IPS DF 4.7 (cell line): ENCODE data around the gene GAS1.

Experiments
- DNase-seq: peaks from one replicate; pipeline ENCODE4 v3.0.0-alpha.2; 2013; ENCODE audit warnings: low spot score; ENCODE audit errors: extremely low read depth

Gene GAS1

GRCh38 chr9:86926145-86926544, 21.2 kb downstream of the GAS1 start:
- DNase-seq, result no peak

GRCh38 chr9:86925686-86926085, 21.6 kb downstream of the GAS1 start:
- DNase-seq, result no peak

DNA sequence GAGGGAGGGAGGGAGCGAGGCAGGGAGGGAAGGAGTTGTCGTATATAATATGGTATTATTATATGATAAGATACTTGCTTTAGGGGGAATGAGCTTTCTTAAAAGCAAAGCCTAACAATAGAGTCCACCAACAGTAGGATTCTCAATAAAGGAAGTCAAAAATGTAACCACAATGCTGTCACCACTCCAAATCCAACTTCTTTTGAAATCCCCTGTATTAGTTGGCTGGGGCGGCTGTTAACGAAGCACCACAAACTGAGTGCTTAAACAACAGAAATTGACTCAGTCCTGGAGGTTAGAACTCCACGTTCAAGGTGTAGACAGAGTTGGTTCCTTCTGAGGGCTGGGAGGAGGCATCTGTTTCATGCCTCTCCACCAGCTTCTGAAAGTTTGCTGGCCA, 23.1 kb downstream of the GAS1 start:
- DNase-seq, result no peak

- DNase-seq, result no peak
These were observed 26.0 kb downstream of the GAS1 start for GRCh38 chr9:86921151-86921923.

DNA sequence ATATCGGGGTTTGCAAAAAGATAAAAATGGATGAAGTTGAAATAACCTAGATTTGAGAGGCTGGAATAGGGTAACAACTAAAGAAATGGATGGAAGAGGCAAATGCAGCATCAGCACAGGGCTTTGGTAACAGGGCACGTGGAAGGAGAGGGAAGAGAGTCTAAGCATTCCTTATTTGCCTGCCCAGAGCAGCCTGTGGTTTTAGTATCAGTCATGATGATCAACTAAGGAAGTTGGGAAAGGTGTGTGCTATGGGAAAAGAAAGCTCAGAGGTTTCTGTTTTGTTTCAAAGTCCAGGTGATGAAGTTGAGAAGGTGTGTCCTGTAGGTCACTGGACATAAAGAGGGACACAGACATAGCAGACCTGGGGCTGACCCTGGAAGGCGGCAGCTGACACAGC, 28.8 kb downstream of the GAS1 start:
- no peak for DNase-seq

GRCh38 chr9:86912210-86912609, 35.1 kb downstream of the GAS1 start:
- no peak for DNase-seq

GRCh38 chr9:86909388-86909787, 37.9 kb downstream of the GAS1 start:
- DNase-seq, result no peak

DNA sequence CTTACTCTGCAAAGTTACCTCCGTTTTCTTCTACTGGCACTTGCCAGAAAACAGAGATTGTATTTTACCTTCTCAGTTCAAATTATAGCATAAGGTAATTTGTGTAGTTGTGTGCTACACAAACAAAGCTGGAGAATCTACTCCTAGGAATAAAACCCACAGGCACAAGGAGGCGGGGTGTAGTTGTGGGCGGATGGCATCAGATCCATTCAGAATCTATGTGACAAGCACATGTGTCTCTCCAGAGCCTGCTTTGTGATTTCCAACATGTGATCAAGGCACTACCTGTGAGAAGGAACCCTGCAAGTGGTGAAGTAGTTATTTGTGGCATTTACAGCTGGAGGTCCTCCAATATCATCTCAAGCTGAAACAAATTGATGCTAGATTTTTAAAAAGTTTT, 39.0 kb downstream of the GAS1 start:
- no peak for DNase-seq

GRCh38 chr9:86907346-86907745, 40.0 kb downstream of the GAS1 start:
- no peak for DNase-seq

- DNase-seq, result no peak
These were observed 43.6 kb downstream of the GAS1 start for GRCh38 chr9:86903734-86904085.

- no peak for DNase-seq
These were observed 44.1 kb downstream of the GAS1 start for GRCh38 chr9:86902991-86903733.

DNA sequence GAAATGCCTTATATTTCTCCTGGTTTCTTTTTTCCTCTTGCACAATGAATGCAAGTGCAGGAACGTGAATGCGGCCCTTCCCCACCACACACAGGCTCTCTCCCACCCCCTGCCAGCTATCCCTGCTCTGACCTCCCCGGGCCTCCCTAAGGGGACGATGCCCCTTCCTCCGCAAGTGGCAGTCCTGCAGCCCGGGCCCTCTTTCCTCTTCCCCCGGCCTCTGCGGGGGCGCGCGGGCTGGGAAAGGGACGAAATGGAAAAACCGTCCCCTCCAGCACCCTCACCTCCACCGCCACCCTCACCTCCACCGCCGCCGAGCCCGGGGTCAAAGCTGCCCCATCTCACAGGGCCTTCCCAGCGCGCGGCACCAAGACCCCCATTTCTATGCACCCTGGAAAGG, 44.7 kb downstream of the GAS1 start:
- DNase-seq, result no peak

GRCh38 chr9:86902176-86902575, 45.1 kb downstream of the GAS1 start:
- no peak for DNase-seq

DNA sequence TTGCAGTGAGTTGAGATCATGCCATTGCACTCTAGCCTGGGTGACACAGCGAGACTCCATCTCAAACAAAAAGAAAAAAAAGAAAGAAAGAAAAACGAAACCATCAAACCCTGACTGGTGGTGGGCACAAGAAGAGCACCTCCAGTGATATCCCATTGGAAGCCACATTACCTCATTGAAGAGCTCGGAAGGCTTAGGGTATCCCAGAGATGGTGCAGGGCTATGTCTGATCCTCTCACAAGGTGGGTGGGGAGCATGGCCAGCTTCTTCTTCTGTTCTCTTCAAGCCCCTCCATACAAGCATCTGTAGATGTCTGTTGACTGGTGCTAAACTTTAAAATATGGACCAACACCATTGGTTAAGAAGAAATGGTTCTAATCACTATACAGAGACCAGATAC, 45.8 kb downstream of the GAS1 start:
- DNase-seq, result no peak
